Activated CD4-positive, alpha-beta T cell treated with anti-CD3 and anti-CD28 coated beads, Interleukin-2, amount 50 U/mL, for 16 hours (primary cell): ENCODE results near the gene P3H3.
"Not testable (repeated sequence)": the region's sequence is repeated elsewhere in the genome, so short reads cannot be mapped to it uniquely, and the experiment has no call there.

Experiments
- DNase-seq: peaks from one replicate; pipeline ENCODE4 v3.0.0-alpha.2; 2020

Gene P3H3

GRCh38 chr12:6869049-6870021 is 41.1 kb downstream of the P3H3 start:
- DNase-seq: peak; percentile 87

GRCh38 chr12:6870304-6870703 is 42.1 kb downstream of the P3H3 start:
- not testable (repeated sequence) for DNase-seq

- DNase-seq: peak; percentile 64
Observed at GRCh38 chr12:6871052-6871957, 43.1 kb downstream of the P3H3 start.

- DNase-seq: peak; percentile 87
Observed at GRCh38 chr12:6872073-6873048, 44.2 kb downstream of the P3H3 start.

GRCh38 chr12:6873094-6874014 is 45.1 kb downstream of the P3H3 start, which contains the start of gene SPSB2:
SPSB2 (minus strand) TSS chr12:6873303; CDS start chr12:6872901, 402 bp downstream.
- peak; percentile 98 for DNase-seq

- DNase-seq: not testable (repeated sequence)
Observed at GRCh38 chr12:6874015-6874368, 45.8 kb downstream of the P3H3 start.

- not testable (repeated sequence) for DNase-seq
Observed at GRCh38 chr12:6879824-6880223, 51.6 kb downstream of the P3H3 start.

GRCh38 chr12:6883252-6883651 is 55.0 kb downstream of the P3H3 start:
- DNase-seq: no peak

- DNase-seq: no peak
Observed at GRCh38 chr12:6883683-6884082, 55.5 kb downstream of the P3H3 start.

- no peak for DNase-seq
Observed at GRCh38 chr12:6884539-6884938, 56.3 kb downstream of the P3H3 start.

- not testable (repeated sequence) for DNase-seq
Observed at GRCh38 chr12:6886206-6886999, 58.2 kb downstream of the P3H3 start.

GRCh38 chr12:6887460-6887859 is 59.3 kb downstream of the P3H3 start:
- DNase-seq: no peak

- DNase-seq: no peak
Observed at GRCh38 chr12:6888360-6888759, 60.2 kb downstream of the P3H3 start.

GRCh38 chr12:6888794-6889193 is 60.6 kb downstream of the P3H3 start:
- not testable (repeated sequence) for DNase-seq
